GM19025 (cell line): ENCODE measurements around the gene PSAP.
A peak's percentile ranks its signal among the peaks of the same experiment; 100 is the strongest.

ENCODE experiments used
- ATAC-seq: cut with Tn5 transposase; IDR thresholded peaks from one replicate; pipeline ENCODE4 v1.9.1; 2021; ENCODE audit warnings: mild to moderate bottlenecking, low read depth, moderate library complexity; ENCODE audit not compliant: unreplicated experiment

The PSAP gene

DNA sequence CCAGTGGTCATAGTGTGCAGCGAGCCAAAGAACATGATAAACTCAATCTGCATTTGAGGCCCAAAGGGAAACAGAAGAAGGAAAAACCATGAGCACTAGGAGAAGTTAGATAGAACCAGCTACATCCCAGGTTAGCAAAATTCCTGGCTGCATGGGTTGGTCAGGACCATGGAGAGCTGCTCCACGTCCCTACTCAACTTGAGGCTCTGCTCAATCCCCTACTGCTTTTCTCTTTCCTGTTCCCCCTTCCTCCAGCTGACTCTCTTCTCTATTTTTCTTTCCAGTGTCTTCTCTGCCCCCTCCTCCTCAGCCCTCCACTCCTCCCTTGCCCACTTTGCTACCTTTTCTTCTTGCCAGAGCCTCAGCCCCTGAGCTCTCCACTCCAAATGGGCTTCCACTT lies 55.8 kb downstream of the PSAP start:
- ATAC-seq = no peak

DNA sequence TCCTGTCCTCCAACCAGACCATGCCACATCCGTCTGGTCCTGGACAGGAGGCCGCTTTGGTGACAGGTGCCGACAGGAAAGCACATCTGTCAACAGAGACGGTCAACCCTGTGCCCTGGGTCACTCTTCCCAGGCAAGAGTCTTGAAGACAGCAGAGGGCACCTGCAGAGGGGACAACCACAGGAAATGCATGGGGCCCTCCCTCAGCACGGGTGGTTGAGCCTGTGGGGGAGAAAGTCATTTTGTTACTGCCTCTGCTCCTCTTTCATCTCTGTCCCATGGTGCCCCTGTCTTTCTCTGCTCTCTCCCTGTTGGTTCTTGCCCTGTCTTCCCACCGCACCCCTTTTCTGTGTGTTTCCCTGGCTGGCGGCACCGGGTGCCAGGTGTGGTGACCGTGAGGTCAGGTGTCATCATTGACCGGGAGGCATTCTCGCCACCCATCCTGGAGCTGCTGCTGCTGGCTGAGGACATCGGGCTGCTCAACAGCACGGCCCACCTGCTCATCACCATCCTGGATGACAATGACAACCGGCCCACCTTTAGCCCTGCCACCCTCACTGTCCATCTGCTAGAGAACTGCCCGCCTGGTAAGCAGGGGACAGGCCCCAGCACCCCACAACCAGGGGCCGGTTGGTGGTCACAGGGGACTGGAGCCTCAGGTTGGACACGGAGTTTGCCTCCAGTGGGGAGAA lies 60.2 kb downstream of the PSAP start:
- no peak for ATAC-seq

DNA sequence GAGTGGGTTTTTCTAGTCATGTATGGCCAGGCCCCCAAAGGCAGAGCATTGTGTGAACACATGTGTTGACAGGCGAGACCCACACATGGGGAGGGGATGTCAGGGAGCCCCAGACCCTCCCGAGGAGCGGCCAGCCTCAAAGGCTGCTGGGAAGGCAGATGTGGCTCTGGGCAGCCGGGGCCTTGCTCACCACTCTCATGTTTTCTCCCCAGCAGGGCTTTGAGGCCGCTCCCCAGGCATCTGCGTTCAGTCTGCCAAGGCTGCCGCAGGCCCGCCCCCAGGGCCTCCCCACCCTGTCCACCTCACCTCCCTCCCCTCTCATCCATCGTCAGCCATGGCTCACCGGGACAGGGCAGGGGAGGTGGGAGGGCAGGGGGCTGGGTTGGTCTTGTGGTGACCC lies 61.2 kb downstream of the PSAP start:
- ATAC-seq = no peak

DNA sequence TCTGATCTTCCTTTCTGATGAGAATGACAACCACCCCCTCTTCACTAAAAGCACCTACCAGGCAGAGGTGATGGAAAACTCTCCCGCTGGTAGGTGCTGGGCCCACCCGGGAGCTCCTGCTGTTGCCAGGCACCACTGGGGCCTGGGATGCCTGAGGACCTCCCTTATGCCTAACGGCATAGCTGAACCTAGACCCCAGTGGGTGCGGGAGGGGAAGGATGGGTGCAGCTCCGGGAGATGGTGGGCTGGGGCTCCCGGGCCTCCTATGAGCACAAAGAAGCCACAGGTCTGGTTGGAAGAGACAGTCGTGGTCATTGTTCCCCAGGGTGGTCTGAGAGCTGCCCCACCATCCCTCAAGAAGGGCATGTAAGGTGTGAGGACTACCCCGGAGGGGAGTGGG lies 62.1 kb downstream of the PSAP start:
- ATAC-seq = no peak

DNA sequence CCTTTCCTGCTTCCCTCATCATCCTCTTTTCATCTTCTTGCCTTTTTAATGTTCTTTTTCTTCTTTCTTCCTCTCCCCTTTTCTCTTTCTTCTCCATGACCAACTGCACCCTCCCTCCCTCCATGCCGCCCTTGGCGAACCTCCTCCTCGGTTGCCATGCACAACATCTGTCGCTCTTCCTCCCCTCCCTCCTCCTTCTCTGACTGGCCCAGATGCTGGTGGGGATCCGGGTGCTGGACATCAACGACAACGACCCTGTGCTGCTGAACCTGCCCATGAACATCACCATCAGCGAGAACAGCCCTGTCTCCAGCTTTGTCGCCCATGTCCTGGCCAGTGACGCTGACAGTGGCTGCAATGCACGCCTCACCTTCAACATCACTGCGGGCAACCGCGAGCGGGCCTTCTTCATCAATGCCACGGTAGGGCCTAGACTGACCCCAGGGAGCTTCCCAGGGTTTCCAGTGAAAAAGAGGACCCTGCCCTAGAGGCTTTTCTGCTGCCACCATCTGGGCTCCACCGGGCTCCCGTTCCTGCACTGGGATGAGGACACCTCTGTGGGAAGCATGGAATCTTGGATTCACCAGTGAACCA lies 66.3 kb downstream of the PSAP start:
- ATAC-seq = no peak

DNA sequence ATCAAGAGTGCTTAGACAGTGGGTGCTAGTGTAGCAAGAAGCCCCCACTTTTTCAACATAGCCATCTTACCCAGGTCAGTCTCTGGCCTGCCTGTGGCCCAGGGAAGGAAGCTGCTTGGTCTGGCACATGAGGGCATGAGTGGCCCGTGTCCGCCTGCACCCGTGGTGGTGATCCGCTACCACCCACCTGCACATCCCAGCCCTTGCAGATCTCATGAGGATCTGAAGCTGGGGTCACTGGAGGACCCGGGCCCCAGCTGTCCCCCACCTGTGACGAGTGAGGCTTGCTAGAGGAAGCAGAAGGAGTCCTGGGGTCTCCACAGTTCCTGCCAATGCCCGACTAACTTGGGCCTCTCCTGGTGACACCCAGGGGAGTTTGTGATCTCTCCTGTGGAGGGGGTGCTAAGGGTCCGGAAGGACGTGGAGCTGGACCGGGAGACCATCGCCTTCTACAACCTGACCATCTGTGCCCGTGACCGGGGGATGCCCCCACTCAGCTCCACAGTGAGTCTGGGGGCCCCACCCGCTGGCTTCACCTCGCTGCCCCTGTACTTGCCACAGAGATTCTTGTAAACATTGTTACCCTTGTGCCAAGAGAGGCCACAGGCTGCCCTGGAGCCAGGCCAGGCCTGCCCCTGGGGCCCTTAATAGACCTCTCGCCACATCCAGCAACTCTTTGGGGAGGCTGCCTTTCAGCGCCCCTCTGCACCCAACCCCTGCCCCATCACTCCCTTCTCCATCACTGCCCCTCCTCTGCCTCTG lies 67.0 kb downstream of the PSAP start:
- ATAC-seq = no peak

DNA sequence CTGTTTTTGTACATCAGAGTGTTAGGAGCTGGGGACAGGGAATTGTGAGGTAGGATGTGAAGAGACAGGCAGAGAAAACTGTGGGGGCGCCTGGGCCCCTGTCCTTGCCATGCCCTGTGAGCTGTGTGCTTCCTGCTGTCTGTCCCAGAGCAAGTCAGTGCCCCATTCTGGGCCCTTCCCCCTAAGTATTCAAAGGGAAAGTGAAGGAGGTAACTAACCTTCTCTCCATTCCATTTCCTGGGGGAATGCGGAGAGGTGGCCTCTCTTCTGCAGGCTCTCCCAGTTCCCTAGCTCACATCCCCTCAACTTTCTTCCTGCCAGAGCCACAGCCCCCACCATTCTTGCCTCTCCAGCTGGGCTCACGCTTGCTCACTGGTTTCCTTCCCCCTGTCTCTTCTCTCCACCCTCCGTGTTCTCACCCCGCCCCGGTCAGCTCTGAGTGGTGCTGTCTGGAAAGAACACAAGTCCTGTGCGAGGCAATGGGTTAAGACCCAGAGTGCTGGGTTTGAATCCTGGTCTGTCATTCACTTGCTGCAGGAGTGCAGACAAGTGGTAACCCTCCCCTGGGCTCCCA lies 68.0 kb downstream of the PSAP start:
- no peak for ATAC-seq

DNA sequence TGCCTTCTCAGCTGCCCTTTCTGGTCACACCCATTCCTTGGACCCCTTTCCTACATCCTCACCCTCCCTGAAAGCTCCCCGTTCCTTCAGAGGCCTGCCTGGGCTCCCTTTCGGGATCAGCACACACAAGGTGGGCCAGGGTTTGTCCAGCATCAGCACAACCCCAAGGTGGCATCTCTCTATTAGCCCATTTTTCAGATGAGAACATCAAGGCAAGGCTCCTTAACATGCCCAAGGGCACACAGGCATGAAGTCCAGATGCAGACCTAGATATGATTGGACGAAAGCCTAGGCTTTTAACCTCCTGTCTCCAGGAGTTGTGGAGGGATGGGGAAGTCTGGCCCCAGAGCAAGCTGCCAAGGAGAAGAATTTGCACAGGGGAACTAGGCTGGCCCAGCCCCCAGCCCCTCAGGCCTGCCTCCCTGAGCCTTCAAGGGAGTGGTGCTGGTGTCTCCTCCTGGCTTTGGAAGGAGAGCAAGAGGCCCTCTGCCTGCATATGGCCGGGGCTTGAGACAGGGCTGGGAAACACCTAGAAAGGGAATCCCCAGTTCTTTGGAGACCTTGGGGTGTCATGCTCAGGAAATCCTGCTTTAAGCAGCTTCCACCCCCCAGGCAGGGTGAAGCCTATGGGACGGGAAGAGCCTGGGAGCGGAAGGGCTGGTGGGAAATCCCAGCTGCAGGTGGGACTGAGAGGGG lies 68.7 kb downstream of the PSAP start:
- ATAC-seq = no peak

DNA sequence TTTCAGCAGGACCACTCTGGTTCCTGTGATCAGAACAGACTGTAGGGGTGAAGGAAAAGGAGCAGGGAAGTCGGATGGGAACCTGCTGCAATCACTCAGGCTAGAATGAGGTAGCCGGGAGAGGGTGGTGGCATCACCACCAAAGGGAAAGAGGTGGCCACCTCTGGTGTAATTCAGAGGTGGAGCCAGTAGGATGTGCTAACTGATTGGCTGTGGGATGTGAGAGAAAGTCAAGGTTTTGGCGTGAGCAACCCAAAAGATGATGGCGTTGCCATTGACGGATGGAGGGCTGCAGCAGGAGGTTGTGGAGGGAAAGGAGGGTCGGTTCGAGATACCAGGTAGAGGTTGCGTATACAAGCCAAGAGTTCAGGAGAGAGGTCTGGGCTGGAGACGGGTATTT lies 70.3 kb downstream of the PSAP start:
- ATAC-seq = no peak

DNA sequence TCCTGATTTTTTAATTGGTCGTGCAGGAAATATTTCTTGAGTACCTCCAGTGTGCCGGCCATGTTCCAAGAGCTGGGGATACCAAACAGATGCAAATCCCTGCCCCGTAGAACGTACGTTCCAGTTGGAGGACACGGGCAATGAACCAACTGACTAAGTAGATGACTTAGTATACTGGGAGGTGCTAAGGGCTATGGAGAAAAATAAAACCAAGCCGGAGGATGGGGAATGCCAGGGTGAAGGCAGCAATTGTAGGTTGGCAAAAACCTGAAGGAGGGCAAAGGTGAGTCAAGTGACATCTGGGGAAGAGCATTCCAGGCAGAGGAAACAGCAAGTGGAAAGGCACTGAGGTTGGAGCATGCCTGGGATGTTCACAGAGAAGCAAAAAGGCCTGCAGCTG lies 70.9 kb downstream of the PSAP start:
- ATAC-seq = no peak

DNA sequence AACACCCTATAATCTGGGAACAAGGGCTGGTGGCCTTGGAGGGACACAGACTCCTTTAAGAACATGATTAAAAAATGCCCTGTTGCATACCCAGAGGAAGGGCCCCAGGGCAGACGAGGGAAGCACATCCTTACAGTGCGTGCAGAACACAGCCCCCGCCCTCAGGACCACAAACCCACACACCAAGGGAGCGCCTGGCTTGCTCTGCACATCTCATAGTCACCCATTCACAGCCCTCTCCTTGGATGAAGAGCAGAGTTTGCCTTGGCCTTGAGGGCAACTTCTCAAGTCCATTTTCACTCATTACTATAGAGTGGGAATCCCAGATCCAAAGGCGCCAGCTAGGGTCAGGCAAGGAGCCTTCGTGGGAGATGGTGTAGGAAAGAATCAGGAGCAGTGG lies 71.4 kb downstream of the PSAP start:
- ATAC-seq = no peak

DNA sequence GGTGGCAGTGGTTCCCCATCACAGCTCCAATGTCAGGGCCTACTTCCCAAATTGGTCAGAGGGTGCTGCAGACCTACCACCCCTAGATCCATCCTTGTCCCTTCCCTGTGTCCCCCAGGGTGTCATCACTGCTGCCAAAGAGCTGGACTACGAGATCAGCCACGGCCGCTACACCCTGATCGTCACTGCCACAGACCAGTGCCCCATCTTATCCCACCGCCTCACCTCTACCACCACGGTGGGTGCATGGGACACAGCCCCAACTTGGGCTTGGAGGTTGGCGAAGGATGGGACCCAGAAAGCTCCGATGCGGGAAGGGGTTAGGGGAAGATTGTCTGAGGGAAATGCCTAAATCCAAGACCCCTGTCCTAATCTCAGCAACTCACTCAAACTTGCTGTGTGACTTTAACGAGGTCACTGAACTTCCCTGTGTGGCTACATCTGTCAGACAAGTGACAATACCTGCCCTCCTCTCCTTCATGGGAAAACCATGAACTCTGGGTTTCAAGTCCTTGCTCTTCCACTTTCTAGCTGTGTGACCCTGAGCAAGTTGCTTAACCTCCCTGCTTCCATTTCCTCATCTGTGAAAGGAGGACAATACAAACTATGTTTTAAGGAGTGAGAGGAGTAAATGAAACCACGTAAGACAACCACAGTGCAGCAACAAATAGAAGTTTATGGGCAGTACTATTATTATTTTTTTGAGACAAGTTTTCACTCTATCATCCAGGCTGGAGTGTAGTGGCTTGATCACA lies 72.8 kb downstream of the PSAP start:
- ATAC-seq = no peak

DNA sequence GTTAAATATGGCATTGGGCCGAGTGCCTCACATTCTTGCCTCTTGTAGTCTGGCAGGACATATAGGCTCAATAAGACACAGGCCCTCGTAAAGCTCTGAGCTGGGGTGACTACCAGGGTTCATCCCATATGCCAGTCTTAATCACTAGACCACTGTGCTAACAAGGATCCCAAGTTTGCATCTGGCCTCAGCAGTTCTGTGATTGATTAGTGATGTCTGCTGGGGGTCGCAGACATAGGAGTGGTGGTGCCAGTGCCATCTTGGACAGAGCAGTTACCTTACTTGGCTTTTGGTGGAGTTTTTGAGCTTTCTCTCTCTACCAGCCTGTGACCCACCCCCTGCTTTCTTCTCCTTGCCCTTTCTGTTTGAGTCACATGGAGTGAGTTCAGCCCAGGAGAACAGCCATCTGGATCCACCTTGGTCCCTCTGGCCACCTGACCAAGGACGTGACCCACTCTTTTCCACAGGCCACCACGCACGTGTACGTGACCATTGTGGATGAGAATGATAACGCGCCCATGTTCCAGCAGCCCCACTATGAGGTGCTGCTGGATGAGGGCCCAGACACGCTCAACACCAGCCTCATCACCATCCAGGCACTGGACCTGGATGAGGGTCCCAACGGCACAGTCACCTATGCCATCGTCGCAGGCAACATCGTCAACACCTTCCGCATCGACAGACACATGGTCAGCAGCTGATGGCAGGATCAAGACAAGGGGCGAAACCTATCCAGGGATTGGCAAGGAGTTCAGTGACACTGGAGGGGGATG lies 73.7 kb downstream of the PSAP start:
- no peak for ATAC-seq

DNA sequence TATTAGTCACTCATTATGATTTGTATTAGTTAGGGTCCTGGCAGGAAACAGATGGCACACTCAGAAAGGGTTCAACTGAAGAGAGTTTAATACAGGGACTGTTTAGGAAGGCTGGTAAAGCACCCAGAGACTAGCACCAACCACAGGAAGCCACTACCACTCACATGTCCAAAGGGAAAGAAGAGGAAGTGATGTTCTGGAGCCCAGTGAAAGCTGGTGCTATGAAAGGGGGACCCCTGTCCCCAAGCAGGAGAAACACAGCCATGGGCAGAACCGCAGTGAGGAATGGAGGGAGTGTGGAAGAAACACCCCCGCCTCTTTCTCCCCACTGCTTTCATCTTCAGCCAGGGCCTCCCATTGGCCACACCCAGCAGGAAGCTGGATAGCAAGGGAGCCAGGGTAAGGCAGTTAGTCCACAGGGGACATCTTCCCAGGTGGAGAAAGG lies 74.5 kb downstream of the PSAP start:
- no peak for ATAC-seq

DNA sequence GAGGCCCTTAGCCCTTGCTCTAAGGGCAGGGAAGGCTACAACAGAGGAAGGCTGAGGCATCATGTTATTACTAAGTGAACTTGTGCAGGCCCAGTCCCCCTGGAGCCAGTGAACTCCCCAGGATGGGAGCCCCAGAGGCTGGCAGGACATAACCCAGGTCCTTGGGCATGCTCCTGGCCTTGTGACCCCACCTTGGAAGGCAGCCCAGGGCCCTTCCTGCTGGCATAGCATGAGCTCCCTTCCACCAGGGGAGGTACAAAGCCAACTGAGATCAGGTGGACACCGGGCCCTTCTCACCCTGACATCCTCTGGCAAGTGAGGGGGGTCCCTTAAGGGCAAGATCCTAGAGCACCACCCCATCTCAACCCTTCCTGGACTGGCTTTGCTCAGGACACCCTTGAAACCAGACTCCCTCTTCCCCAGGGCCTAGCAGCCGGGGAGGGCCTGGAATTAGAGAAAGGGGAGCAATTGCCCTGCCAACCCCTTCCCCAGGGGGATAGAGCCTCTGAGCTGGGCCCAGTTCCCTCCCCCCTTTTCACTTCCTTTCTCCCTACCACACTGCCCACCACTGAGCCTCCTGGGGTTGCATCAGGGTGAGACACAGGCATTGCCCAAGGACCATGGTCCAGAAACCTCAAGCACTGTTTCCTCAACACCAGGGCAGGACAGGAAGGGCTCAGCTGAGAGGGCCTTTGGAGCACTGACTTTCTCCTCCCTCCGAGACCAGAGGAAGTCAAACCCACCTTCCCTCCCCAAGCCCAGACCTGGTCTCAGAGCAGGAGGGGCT lies 75.9 kb downstream of the PSAP start:
- no peak for ATAC-seq

DNA sequence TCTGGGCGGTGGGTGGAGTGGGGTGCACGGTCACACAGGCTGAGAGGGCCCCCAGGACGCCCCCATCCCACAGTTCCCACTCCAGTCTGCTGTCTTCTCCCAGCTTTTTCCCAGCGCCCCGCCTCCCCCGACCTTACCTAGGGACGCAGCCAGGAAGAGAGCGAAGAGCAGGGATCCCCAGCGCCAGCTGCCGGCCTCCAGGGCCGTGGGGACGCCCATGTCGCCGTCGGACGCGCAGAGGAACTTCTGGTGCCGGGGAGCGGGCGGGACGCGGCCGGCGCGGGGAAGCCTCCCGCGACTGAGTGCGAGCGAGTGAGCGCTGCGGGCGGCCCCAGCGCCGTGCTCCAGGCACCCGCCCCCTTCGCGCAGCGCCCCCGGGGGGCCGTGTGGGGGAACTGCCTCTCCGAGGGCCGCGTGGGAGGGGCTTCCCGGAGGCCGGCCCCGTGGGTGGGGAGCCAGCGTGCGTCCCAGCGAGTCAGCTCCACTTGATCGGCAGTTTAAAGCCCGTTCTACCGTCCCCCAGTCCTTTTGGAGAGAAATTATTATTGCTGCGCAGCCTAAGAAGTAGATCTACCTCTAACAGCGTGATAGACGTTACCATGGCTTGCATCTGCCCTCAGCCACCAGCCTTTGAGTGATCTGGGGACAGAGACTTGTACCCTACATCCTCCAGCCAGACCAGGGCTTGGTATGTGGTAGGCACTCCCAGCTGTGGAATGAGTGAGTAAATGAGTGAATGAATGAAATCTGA lies 77.7 kb downstream of the PSAP start, which contains the start of gene VSIR:
TSS of gene VSIR (minus strand) at position 300 of the 751 bp plus-strand sequence. CDS start at position 219, 81 bp downstream.
- peak; percentile 56 for ATAC-seq

DNA sequence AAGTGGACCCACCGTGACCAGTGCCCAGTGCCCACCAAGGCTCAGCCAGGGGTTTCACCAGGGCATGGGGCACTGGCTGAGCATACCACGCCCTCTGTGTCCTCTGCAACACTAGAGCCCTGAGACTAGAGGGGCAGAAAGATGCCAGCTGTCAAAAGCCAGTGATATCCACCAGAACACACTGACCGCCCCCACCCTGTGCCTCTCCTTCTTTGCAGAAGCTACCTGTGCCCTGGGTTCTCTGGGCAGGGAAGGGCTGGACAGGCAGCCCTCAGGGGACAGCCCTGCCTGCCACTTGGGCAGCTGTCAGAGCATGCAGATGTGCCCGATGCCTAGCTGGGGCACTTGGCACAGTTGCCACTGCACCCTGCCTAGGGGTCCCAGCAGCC lies 78.2 kb downstream of the PSAP start:
- no peak for ATAC-seq
